Activated CD4-positive, alpha-beta T cell treated with anti-CD3 and anti-CD28 coated beads for 4 hours (primary cell): ENCODE data around the gene PLA2G7.
"Not testable (repeated sequence)": the region's sequence is repeated elsewhere in the genome, so short reads cannot be mapped to it uniquely, and the experiment has no call there.

ENCODE experiments used
- DNase-seq, 2 donors: peaks; one replicate each; pipeline ENCODE4 v3.0.0-alpha.2; 2020

The PLA2G7 gene

DNA sequence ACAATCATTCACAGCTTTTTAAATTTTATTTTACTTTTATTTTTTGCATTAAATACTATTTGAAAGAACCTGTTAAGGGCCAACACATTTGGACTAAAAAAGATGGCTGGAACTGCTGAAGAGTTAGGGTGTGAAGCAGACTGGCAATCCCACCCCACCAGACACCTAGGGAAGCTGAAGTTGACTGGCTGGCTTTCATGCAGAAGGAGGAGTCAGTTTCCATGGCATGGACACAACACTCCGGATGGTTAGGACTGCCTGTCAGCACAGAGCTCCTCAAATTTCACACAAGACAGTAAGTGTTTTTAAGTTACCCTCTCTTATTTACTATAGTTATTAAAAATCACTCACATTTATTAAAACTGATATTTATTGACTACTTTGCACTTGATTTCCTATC, 11.5 kb upstream of the PLA2G7 start, which contains the start of gene ANKRD66:
Gene ANKRD66, plus strand, starts transcription at position 238 of the 400 bp plus-strand sequence. CDS start 5,016 bp downstream, outside the sequence.
- no peak for DNase-seq

DNA sequence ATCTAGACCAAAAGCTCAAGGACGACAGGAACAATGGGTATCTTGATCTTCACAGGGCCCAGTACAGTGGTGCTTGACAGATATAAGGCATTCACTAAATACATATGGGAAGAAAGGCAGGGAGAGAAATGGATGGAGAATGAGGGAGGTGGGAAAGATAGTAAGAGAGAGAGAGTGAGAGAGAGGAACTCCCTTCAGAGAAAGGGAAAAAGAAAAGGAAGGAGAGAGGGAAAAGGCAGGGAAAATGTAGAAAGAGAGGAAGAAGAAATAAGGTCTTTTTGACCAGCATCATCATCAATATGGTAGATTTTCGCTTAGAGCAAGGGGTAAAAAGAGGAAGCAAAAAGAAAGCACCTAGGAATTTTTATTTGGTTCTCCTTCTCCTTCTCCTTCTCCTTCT, 10.8 kb upstream of the PLA2G7 start:
- DNase-seq: no peak

DNA sequence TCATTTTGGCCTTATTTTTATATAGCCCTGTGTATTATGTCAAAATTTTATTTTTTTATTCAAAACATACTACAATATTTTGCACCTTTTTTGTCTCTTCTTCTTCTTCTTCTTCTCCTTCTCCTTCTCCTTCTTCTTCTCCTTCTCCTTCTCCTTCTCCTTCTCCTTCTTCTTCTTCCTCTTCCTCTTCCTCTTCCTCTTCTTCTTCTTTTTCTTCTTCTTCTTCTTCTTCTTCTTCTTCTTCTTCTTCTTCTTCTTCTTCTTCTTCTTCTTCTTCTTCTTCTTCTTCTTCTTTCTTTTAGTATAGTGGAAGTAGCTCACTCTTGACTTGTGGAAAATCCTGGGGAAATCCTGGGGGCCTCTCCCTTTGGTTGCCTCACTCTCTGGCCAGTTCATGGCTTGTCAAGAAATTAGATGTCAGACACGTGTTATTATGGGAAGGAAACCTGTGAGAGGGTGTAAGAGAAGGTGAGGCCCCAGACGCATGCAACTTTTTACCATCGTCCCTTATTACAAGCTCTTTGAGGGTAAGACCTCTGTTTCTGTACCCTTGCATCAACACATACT, 9.1 kb upstream of the PLA2G7 start:
- not testable (repeated sequence) for DNase-seq

DNA sequence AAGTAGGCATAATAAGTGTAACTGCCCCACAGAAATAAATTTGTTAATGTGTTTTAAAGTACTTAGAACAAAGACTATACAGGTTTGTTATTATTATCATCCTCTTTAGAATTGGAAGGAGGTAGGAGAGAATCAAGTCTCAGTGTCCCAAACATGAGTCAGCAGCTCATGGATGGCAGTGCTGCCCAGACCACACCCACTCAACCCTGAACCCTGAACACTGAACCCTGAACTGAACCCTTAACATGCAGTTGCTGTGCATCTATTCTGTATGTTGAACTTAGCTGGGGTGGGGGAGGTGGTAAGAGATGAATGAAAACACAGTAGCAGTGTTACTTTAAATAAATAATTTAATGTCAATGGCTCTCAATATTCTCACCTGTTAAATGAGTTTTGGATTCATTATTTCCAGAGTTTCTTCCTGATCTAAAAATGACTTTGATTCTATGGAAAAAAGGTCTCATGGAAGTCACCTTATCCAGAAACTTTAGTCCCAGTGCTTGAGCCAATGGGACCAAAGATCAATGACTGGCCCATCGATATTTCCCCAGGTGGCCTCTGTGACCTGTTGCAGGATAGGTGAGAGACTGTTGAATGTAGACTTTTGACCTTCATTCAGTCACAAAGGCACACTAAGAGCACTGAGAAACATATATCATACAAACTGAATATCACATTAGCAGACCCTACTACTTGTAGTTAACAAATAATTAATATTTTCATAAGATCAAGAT, 8.4 kb upstream of the PLA2G7 start:
- no peak for DNase-seq

DNA sequence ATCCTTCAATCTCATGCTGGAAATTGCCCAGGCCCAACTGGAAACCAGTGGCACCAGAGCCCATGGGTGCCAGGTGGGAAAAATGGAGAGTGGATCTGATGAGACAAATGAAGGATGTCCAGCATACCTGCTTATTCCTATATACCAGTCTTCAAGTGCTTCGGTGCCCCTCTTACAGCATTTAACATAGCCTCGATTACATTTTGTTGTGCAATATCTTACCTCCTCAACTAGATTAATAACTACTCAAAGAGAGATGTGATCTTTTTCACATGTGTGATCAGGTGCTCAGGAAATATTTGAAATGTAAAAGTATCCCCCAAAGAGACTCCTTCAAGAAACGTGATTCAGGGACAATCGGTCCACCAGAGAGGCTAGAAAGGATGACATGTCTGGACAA, 6.7 kb upstream of the PLA2G7 start:
- DNase-seq: no peak

DNA sequence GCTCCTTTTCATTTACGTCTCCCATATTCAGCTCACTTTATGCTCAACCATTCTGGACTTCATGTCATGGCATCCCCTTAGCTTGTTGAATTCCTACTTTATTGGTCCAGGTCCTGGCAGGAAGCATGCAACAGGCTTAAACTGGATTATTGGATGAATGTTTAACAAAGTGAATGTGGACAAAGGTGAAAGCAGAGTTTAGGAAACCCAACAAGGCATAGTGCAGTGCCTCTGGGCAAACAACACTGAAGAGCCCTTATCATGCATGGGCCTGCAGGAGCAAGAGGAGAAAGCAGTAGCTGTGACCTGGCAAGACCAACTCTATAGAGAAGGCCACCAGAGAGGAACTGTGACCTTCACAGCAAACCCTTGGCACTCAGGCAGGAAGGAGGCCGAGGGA, 6.3 kb upstream of the PLA2G7 start:
- DNase-seq: no peak

DNA sequence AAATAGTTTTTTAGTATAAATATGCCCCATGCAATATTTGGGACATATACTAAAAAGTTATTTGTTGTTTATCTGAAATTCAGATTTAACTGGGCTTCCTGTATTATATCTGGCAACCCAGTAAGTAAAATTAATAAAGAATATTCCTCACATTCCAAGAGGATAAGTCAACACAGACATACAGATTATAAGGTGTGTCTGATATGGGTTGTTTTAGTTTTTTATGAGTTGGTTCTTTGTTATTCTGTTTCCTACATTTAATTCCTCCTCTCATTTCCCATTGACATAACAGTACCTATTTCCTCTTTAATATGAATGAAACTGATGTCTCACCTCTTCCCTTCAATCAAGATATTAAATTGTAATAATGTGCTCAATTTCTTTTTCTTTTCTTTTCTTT, 1.7 kb upstream of the PLA2G7 start:
- DNase-seq: no peak

DNA sequence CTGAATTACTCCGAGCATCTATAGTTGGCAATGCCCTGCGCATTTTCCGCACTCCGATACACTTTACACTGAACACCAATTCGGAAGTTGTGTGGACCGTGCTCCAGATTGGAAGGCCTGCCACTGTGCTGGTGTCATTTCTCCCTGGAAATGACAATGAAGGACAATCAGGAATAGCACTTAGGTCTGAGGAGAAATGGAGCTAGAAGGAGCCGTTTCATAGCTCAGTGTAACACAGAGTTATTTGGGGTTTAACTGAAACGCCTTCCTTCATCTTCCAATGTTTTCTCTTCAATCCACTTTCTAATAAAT, 501 bp upstream of the PLA2G7 start:
- DNase-seq: no peak

DNA sequence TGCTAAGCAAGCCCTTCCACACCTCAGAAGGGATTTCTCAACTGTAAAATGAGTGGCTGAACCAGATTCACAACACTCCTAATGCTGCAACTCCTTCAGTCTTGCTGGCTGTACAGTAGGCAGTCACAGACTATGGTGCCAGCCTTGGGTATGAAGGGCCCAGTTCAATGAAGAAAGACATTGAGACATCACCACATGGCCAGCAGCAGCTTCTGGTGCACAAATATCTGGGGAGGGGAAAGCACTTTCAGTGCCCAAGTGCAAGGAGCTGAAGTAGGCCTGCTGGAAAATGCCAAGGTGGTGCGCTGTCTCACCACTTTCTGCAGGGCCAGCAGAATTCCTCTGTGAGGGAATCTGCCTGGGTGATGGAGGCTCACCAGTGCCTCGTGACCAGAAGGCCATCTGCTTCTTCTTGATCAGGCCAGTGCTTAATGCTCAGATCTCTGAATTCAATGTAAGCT, 1.8 kb downstream of the PLA2G7 start:
- no peak for DNase-seq

DNA sequence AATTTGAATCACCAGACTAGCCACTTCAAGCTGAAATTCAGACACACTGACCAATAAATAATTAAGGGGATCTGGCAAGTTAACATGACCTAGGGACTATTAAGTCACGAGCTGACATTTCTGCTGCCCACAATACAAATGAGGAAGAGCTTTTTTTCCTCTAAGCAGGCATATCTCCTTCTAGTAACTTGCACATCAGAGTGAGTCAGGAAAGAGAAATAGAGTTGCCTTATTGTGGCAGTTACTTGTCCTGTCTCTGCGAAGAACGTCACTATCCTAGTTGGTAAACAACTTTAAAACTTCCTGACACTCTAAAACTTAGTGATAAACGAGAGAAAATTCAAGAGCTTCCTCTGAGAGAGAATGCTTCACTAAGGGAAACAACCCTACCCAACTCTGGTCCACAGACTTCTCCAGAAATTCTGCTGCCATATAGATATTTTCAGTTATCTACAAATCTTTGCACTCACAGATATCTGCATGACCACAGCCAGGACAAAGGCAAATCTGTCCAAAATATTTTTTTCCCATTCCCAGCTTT, 4.2 kb downstream of the PLA2G7 start:
- no peak for DNase-seq

DNA sequence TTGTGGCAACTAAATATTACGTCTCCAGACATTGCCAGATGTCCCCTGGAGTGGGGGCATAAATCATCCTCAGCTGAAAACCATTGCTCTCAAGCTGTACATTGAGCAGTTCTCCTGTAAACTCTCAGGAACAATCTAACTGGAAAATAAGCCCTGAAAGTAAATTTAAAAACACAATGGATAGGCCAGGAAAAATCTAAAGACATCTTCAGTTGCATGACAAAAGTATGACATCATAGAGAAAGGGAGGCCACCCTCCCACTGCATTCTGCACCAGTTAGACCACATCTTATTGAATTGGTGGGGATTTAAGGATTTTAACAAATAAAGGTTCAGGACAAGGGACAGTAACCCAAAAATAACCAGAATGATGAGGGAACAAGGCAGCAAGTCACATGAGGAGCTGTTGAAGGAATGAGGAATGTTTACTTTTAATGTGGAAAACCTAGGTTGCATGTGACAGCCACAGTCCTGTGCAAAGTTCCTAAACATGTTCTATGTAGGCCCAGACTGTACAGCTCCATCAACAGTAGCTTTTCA, 5.3 kb downstream of the PLA2G7 start:
- DNase-seq: no peak

DNA sequence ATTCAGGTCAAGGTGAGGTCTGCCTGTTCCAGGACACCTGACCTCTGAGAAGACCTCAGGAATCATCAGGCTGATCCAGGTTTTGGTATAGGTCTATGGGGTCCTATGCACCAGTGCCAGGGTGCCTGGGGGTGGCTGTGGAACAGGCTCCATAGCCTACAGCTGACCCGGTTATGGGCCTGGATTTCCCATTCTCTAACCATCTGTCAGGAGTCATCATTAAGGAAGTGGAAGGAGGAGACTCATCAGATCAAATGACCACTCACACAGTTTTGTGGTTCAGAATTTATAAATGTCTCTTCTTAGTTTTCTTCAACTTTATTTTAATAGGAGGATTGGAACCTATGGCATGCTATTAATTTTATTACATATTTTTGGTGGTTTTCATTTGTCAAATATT, 14.8 kb downstream of the PLA2G7 start:
- DNase-seq: no peak

DNA sequence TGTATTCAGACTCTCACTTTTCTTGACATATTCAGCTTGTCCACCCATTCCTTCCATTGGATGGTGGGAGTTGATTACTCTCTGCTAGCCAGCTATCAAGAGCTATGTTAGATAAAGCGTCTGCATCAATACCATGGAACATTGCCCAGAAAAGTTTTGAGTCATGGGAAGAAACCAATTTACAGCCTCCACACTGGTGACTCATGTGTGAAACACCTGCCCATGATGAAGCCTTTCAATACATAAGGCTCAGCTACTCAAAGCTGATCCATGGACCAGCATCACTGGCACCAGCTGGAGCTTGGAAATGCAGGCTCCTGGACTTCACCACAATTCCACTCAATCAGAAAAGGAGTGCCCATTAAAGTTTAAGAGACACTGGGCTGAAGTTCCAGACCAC, 16.1 kb downstream of the PLA2G7 start:
- DNase-seq: no peak

DNA sequence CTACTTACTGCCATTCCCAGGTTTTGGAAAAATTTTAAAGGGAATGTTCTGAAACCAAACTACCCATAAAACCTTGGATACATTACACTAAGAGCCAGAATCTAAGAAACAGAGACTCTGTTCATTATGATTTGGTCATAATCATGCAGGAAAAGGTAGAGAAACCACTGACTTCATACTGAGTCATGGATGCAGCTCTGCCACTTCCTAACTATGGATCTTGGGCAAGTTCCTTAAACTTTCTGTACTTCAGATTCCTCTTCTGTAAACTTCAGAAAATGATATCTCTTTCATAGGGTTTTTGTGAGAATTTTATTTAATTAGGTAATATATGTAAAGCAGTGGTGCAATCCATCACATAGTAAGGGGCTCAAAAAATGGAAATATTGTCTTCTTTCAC, 20.0 kb downstream of the PLA2G7 start:
- DNase-seq: no peak

DNA sequence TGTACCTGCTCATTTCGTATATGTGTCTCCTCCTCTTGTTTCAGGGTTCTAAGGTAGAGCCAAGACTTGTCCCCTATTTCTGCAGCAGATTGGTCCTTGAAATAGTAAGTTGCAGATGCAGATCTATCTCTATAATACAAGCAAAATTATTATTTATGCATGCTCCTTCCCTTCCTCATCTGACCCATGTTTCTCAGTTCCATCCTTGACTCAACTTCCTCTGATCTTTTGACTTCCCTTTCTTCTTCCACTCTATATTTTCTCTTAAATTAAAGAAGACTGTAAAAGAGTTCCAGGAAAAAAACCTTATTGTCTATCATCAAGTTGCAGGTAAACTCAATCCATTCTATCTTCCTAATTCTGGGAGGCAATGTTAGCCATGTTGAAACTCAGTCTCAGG, 23.7 kb downstream of the PLA2G7 start:
- DNase-seq: no peak

DNA sequence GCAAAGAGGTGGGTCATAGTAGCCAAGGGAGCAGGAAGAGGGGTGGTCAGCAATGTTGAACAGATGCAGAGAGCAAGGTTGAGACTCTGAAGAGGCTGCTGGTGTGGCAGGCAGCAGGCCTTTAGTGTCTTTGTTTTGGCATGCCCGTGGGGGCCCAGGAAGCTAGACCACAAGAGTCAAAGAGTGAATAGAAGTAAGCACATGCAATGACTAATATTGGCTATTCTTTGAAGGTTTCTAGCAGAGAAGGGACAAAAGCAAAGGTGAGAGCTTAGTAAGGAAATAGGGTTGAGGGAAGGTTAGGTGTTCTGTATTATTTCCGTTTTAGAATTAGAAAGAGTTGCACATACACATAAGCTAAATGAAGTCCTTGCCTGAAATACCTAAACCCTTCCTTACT, 28.7 kb downstream of the PLA2G7 start:
- DNase-seq: no peak

DNA sequence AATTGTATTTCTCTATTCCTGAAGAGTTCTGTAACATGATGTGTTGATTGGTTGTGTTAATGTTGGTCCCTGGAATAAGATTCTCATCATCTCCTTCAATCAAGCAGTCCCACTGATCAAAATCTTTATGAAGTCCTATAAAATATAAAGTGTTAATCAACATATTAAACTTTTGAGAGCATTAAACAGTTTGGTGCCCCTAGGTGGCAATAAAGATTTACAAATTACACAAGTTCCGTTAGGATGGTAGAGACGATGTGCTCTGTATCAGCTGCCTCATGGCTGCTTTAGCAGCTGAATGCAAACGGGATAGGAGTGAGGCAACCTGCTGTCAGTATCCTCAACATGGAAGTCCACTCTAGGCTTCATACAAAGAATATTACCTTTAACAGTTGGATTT, 30.6 kb downstream of the PLA2G7 start:
- no peak for DNase-seq

DNA sequence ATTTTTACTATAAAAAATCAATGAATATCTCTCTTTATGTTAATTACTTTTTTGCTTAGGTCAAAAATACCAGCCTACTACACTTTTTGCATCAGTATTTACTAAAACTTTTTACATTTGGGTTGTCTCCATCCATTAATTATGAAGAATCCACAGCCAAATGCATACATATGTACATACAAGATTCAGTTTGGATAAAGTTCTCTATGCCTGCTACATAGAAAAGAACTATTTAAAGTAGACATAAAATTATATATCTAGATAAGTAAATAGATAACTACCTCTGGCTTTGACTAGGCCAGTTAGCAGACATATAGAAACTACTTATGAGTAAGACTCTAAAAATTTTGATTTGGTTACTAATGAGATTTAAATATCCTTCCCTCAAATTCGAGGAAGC, 35.2 kb downstream of the PLA2G7 start:
- DNase-seq: no peak

DNA sequence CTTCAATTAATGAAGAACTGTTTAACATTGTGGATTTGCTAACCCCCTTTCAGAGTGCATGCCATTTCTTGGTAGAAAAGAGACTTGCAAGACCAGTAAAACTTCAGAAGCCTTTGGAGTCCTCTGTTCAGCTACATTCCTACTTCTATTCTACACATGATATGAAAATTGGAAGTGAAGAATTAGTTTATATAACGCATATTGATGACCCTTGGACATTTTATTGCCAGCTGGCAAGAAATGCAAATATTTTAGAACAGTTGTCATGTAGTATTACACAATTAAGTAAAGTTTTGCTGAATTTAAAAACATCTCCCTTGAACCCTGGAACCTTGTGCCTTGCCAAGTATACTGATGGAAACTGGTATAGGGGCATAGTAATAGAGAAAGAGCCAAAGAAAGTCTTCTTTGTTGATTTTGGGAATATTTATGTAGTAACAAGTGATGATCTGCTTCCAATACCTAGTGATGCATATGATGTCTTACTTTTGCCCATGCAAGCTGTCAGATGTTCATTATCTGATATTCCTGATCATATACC, 44.2 kb downstream of the PLA2G7 start:
- DNase-seq: no peak

DNA sequence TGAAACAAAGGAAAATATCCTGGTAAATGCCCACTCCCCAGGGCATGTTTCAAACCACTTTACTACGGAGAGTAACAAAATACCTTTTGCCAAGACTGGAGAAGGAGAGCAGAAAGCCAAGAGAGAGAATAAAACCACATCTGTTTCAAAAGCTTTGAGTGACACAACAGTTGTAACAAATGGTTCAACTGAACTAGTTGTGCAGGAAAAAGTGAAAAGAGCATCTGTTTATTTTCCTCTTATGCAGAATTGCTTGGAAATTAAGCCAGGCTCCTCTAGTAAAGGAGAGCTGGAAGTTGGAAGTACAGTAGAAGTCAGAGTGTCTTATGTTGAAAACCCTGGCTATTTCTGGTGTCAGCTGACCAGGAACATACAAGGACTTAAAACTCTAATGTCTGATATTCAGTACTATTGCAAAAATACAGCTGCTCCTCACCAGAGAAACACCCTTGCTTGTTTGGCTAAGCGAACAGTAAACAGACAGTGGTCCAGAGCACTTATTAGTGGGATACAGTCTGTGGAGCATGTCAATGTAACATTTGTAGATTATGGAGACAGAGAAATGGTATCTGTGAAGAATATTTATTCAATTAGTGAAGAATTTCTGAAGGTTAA, 44.9 kb downstream of the PLA2G7 start:
- no peak for DNase-seq

DNA sequence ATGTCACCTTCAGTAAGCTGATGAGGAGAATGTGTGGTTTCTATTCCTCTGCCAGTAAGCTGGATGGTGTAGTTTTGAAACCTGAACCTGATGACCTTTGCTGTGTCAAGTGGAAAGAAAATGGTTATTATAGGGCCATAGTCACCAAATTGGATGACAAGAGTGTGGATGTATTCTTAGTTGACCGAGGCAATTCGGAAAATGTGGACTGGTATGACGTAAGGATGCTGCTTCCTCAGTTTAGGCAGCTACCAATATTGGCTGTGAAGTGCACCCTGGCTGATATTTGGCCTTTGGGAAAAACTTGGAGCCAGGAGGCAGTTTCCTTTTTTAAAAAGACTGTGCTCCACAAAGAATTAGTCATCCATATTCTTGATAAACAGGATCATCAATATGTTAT, 45.5 kb downstream of the PLA2G7 start:
- DNase-seq: no peak

DNA sequence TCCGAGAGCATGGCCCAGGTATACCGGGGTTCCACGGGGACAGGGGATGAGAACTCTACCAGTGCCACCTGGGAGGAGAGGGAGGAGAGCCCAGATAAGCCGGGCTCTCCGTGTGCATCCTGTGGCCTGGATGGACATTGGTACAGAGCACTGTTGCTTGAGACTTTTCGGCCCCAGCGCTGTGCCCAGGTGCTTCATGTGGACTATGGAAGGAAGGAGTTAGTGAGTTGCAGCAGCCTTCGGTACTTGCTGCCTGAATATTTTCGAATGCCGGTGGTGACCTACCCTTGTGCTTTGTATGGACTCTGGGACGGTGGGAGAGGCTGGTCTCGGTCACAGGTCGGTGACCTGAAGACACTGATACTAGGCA, 46.2 kb downstream of the PLA2G7 start:
- no peak for DNase-seq

DNA sequence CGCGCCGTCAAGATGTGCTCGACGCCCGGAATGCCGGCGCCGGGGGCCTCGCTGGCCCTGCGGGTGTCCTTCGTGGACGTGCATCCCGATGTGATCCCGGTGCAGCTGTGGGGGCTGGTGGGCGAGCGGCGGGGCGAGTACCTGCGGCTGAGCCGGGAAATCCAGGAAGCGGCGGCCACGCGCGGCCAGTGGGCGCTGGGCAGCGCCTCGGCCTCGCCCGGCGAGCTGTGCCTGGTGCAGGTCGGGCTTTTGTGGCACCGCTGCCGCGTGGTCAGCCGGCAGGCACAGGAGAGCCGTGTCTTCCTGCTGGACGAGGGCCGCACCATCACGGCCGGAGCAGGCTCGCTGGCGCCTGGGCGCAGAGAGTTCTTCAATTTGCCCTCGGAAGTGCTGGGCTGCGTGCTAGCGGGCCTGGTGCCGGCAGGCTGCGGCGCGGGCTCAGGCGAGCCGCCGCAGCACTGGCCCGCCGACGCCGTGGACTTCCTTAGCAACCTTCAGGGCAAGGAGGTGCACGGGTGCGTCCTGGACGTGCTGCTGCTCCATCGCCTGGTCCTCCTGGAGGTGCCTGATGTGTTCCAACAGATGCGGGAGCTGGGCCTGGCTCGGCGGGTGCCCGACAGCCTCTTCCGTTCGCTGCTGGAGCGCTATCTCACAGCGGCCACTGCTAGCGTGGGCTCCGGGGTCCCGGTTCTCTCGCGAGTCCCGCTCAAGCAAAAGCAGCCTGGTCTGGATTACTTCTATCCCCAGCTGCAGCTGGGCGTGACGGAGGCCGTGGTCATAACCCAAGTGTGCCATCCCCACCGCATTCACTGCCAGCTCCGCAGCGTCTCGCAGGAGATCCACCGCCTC, 46.8 kb downstream of the PLA2G7 start:
- no peak for DNase-seq
